ENCODE measurements around the gene INPP5A. TPM values are rescaled to one million over a fixed set of nuclear protein-coding genes. Genes with fewer than 3 reads are reported as not detected.
"Not testable (repeated sequence)": the region's sequence is repeated elsewhere in the genome, so short reads cannot be mapped to it uniquely, and the experiment has no call there.

The INPP5A gene
- total and polyA plus RNA-seq, 7 donors, result 17.6 to 132 (median 100) TPM

- intact Hi-C loops (cut with DNase I), result no loop called here
- Histone ChIP-seq H3K4me1 (peaks cover 0 to 7% (median 0%) of the 10 kb centered on the region in 4 donors), H3K27ac (no peak overlapping the region), H3K4me3 (no peak overlapping the region), H3K27me3 (no peaks in the 10 kb centered on the region), H3K36me3 (peaks cover 0 to 59% (median 22%) of the 10 kb centered on the region in 4 donors), H3K9me3 (no peaks in the 10 kb centered on the region)
- no peak for DNase-seq
- TF ChIP-seq EP300 (IDR thresholded peaks at IDR 0.05), result no peak
- no peak for TF ChIP-seq CTCF (IDR thresholded peaks at IDR 0.05)
- TF ChIP-seq POLR2AphosphoS5 (IDR thresholded peaks at IDR 0.05), result no peak
- no peak for TF ChIP-seq POLR2A (IDR thresholded peaks at IDR 0.05)
- 96 to 97% methylated on average over 45 of the region's 45 CpGs for whole genome bisulfite sequencing, 2 donors
Measured at GRCh38 chr10:132770061-132771021, 232.8 kb downstream of the INPP5A start.

DNA sequence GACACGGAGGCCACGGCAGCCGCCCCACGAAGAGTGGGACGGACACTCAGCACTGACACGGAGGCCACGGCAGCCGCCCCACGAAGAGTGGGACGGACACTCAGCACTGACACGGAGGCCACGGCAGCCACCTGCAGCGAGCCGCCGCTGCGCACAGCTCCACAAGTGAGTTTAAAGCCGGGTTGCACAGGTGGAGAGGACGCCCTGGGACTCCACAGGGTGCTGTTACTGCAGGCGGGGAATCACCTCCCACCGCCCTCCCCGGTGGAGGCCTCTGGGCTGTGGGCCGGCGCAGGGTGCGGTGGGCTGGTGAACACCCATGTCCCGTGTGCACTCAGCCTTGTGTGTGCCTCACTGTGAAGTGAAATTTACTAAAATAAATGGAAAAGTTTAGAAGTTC, 235.2 kb downstream of the INPP5A start:
- H3K9me3 ChIP-seq; H3K27ac ChIP-seq; H3K4me1 ChIP-seq; H3K27me3 ChIP-seq; DNase-seq; H3K4me3 ChIP-seq; intact Hi-C loops (cut with DNase I): not testable (repeated sequence)
- H3K36me3 ChIP-seq, result peaks cover 0 to 64% (median 27%) of the 10 kb centered on the region in 4 donors
- 92 to 98% methylated on average over 20 to 21 of the region's 25 CpGs for WGBS, 2 donors

- Histone ChIP-seq H3K4me3 (no peak overlapping the region), H3K4me1 (peaks cover 0 to 7% (median 0%) of the 10 kb centered on the region in 4 donors), H3K9me3 (no peaks in the 10 kb centered on the region), H3K27me3 (peaks cover 0 to 3% (median 0%) of the 10 kb centered on the region in 3 donors), H3K27ac (no peak overlapping the region), H3K36me3 (peaks cover 0 to 65% (median 27%) of the 10 kb centered on the region in 4 donors)
- TF ChIP-seq CTCF (IDR thresholded peaks at IDR 0.05) (no peak), POLR2AphosphoS5 (IDR thresholded peaks at IDR 0.05) (no peak), POLR2A (IDR thresholded peaks at IDR 0.05) (no peak), EP300 (IDR thresholded peaks at IDR 0.05) (no peak)
- intact Hi-C loops (cut with DNase I), result no loop called here
- 18 to 69% methylated on average over 29 of the region's 29 CpGs for WGBS, 2 donors
- no peak for DNase-seq
Measured at GRCh38 chr10:132774181-132774901, 236.8 kb downstream of the INPP5A start.

DNA sequence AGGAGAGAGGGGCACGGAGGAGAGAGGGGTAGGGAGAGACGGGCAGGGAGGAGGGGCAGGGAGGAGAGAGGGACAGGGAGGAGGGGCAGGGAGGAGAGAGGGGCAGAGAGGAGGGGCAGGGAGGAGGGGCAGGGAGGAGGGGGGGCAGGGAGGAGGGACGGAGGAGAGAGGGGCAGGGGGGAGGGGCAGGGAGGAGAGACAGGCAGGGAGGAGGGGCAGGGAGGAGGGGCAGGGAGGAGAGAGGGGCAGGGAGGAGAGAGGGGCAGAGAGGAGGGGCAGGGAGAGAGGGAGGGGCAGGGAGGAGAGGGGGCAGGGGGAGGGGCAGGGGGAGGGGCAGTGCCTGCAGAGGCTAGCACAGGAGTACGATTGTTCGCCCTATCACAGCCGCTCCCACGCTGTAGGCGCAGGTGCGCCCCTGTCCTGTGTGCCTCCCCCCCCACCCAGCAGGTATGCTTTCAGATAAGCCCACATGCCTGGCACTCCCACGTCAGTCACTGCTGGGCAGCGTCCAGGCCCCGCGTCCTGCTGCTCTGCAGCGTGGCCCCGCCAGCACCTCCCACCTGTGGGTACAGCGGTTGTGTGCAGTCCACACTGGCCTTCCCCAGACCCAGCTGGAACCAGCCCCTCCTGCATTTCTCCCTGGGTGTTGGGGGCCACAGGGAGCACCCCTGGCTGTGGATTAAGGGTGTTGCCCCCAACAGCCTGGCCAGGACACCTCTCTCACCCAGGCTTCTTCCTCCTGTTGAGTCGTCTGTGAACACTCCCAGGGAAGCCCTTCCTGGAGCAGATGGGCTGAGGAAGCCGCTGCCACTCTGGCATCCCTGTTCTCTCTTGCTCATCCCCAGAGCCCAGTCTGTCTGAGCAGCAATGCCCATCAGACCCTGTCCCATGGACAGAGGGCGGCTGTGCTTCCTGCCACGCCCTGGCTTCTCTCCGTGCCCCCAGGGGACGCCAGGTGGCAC, 237.6 kb downstream of the INPP5A start:
- intact Hi-C loops (cut with DNase I), result no loop called here
- 21 to 68% methylated on average over 22 of the region's 22 CpGs for WGBS, 2 donors
- TF ChIP-seq POLR2A (IDR thresholded peaks at IDR 0.05), result no peak
- TF ChIP-seq POLR2AphosphoS5 (IDR thresholded peaks at IDR 0.05), result no peak
- TF ChIP-seq EP300 (IDR thresholded peaks at IDR 0.05), result no peak
- no peak for TF ChIP-seq CTCF (IDR thresholded peaks at IDR 0.05)
- no peak overlapping the region for H3K4me3 ChIP-seq
- peaks cover 0 to 67% (median 31%) of the 10 kb centered on the region in 4 donors for H3K36me3 ChIP-seq
- DNase-seq, result no peak
- peaks cover 0 to 4% (median 0%) of the 10 kb centered on the region in 3 donors for H3K27me3 ChIP-seq
- no peak overlapping the region for H3K27ac ChIP-seq
- H3K4me1 ChIP-seq, result peaks cover 0 to 7% (median 0%) of the 10 kb centered on the region in 4 donors
- H3K9me3 ChIP-seq, result no peaks in the 10 kb centered on the region

Data from sigmoid colon (tissue), 7 donors.